Transverse colon (tissue), 3 donors: ENCODE results near the gene SUPV3L1.

Experiments used
- CTCF ChIP-seq, 5 experiments: fragments of 200-600 bp in 3 of 5; fragments of 450-650 bp in 2 of 5; sonication (generic) in 3 of 5; IDR thresholded peaks; 1 replicate in 2 of 5; 2 replicates in 3 of 5; pipeline ENCODE4 v1.5.1; 2016 to 2017; ENCODE audit warnings: antibody characterized with exemption in 5 of 5, inconsistent platforms in 3 of 5, mild to moderate bottlenecking in 2 of 5, moderate library complexity in 1 of 5
- EP300 ChIP-seq: sonication (generic); formaldehyde crosslinking; IDR thresholded peaks from one replicate; pipeline ENCODE4 v1.6.1; 2017; ENCODE audit warnings: antibody characterized with exemption, low read depth
- POLR2A ChIP-seq: fragments of 450-650 bp; IDR thresholded peaks from one replicate; pipeline ENCODE4 v1.6.1; 2016; ENCODE audit warnings: antibody characterized with exemption, mild to moderate bottlenecking, moderate library complexity

GRCh38 chr10:69145329-69145728 is 34.7 kb upstream of the SUPV3L1 start:
- TF ChIP-seq POLR2A (no peak), CTCF (IDR thresholded peaks at IDR 0.05) (no peak), EP300 (no peak)
